Choroid plexus epithelial cell (primary cell): ENCODE measurements around the gene DUSP11.
"Not testable (repeated sequence)": the region's sequence is repeated elsewhere in the genome, so short reads cannot be mapped to it uniquely, and the experiment has no call there.

Experiments used
- DNase-seq: peaks from one replicate; pipeline ENCODE4 v3.0.0-alpha.2; 2010; ENCODE audit warnings: low read depth
- H3K4me3 ChIP-seq: 2 replicates; pipeline ENCODE4 v1.5.1; 2011; ENCODE audit warnings: low read depth, mild to moderate bottlenecking, control low read depth, low read length, moderate library complexity
- TF ChIP-seq, protein P1 (sequence below): conservative IDR thresholded peaks from 2 replicates; pipeline ENCODE4 v1.5.1; 2011; ENCODE audit warnings: low read depth, mild to moderate bottlenecking, control low read depth, inconsistent platforms, low read length, moderate library complexity

The DUSP11 gene

DNA sequence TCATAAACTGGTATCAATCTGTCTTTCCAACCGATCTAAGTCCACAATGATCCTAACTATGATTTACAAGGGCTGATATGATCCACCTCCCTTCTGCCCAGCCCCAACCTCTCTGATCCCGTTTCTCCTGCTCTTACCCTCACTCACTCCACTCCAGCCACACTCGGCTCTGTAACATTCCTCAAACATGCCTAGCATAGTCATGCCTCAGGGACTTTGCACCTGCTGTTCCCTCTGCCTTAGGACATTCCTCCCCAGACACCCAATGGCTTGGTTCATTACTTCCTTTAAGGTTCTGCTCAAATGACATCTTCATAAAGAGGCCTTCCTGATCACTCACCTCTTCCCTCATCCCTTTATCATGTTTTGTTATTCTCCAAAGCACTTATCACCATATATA, 9.2 kb downstream of the DUSP11 start:
- no peak for DNase-seq
- no peak overlapping the region for H3K4me3 ChIP-seq
- TF ChIP-seq, protein P1, sequence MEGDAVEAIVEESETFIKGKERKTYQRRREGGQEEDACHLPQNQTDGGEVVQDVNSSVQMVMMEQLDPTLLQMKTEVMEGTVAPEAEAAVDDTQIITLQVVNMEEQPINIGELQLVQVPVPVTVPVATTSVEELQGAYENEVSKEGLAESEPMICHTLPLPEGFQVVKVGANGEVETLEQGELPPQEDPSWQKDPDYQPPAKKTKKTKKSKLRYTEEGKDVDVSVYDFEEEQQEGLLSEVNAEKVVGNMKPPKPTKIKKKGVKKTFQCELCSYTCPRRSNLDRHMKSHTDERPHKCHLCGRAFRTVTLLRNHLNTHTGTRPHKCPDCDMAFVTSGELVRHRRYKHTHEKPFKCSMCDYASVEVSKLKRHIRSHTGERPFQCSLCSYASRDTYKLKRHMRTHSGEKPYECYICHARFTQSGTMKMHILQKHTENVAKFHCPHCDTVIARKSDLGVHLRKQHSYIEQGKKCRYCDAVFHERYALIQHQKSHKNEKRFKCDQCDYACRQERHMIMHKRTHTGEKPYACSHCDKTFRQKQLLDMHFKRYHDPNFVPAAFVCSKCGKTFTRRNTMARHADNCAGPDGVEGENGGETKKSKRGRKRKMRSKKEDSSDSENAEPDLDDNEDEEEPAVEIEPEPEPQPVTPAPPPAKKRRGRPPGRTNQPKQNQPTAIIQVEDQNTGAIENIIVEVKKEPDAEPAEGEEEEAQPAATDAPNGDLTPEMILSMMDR = no peak

DNA sequence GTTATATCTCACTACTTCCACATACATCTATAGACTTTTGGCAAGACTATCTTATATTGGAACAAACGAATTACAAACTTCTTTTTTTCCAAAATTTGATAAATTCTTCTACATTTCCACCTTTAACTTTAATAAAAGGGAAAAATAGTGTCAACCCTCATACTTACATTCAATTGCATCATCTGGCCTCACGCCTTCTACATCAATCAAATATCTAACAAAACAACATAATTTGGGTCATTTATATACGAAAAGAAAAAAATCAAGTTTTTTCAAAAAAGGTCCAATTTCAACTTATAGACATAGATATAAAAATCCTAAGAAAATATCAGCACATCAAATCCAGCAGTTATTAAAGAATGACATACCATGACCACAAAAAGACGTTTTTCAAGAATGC, 12.9 kb downstream of the DUSP11 start:
- H3K4me3 ChIP-seq = no peak overlapping the region
- TF ChIP-seq, protein P1 = no peak
- DNase-seq = no peak

DNA sequence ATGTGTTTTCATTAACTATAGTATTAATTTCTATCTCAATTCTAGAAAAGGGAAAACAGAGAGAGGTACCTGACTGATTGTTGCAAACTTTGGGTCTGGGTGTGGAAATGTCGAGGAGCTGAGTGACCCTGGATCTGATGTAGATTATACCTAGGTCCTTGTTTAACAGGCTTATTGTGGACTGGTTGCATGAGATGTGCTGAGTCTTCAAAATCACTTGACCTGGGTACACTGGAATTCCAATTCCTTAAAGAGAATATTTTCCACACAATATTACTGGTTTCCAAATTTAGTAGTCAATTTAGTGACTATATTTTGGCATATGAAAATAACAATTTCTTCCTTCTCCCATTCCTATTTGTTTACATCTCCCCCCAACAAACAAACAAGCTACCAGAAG, 13.6 kb downstream of the DUSP11 start:
- no peak for DNase-seq
- TF ChIP-seq, protein P1 = no peak
- no peak overlapping the region for H3K4me3 ChIP-seq

DNA sequence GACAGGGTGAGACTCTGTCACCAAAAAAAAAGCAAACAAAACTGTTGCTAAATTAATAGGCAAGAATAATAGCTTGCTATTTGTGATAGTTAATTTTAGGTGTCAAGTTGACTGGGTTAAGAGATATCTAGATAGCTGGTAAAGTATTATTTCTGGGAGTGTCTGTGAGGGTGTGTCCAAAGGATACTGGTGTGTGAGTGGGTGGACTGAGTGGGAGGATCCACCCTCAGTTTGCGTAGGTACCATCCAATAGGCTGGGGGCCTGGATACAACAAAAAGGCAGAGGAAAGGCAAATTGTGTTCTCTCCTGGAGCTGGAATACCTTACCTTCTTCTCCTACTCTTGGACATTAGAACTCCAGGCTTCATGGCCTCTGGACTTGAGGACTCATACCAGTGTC, 15.0 kb downstream of the DUSP11 start:
- no peak for DNase-seq
- no peak overlapping the region for H3K4me3 ChIP-seq
- TF ChIP-seq, protein P1 = no peak

DNA sequence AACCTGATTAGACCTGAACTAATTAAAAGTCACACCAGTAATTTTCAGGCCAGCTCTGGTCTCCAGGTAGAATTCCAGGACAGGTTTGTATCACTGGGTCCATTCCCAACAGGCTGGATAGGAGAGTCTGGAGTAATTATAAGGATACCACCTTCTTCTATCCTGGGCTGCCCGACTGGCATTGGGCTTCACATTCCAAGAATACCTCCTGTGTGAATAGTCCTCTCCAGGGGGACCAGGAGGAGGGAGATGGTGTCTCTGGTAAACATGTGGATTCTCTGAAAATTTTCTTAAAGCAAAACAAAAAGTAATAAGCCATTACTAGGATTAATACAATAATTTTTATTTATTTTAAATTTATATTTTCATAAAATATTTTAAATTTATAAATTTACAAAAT, 17.3 kb downstream of the DUSP11 start:
- no peak for DNase-seq
- TF ChIP-seq, protein P1 = no peak
- H3K4me3 ChIP-seq = no peak overlapping the region

DNA sequence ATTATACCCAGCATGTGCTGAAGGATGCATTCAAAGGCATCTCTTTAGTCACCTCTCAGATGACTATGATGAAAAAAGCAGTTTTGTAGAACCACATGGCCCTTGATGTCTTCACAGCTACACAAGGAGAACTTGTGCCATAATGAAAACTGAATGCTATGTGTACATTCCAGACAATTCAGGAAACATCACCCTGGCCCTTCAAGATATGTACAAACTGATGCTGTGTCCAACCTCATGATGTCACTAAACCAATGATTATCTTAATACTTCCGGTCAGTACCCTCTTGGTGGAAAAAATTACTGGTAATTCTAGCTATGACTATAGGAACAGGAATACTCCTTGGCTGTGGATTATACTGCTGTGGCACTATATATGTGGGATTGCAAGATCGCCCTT, 20.0 kb downstream of the DUSP11 start:
- TF ChIP-seq, protein P1 = no peak
- H3K4me3 ChIP-seq = no peak overlapping the region
- peak; percentile 33 for DNase-seq

DNA sequence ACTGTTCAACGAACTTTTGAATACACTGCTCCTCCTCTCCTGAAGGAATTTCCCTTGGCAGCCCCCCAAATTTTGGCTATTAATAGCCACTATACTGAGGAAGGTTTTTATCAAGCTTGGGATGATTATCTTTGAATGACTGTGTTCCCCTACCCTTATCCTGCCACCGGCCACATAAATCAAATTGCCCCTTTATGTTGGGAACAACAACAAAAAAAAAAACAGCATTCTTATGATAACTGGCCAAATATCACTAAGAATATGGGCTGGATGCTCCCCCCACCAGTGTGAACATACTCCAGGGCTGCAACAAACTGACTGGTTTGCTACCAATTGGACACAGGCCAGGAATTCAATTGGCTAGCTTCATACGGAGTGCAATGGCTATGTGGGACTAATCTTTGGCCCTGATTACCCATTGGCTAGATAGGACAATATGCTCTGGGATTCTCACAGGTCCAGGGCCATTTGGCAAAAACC, 20.6 kb downstream of the DUSP11 start:
- DNase-seq = peak; percentile 66
- H3K4me3 ChIP-seq = no peak overlapping the region
- TF ChIP-seq, protein P1 = no peak

DNA sequence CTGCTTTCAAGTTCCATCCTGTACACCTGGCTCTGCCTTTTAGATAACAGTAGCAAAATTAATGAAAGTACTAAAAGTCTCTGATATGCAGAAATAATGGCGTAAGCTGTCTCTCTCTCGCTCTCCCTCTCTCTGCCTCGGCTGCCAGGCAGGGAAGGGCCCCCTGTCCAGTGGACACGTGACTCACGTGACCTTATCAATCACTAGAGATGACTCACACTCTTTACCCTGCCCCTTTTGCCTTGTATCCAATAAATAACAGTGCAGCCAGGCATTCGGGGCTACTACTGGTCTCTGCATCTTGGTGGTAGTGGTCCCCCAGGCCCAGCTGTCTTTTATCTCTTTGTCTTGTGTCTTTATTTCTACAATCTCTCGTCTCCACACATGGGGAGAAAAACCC, 25.6 kb downstream of the DUSP11 start:
- not testable (repeated sequence) for DNase-seq, H3K4me3 ChIP-seq
